Measurements from ENCODE around the gene VWA1. TPM values are rescaled to one million over a fixed set of nuclear protein-coding genes. Genes with fewer than 3 reads are reported as not detected.
A peak's percentile ranks its signal among the peaks of the same experiment; 100 is the strongest.

The VWA1 gene
- polyA plus RNA-seq, 1 of the 3 experiments (the other 2 are of a cell fraction), result 7.4 TPM

- Histone ChIP-seq H3K27me3 (ENCODE audit: insufficient read depth) (no peaks in the 10 kb centered on the region), H3K9me2 (no peaks in the 10 kb centered on the region), H3K4me2 (no peak overlapping the region), H3K4me3 (ENCODE audit: low read depth in 2 of 2, low read length in 1 of 2) (no peak overlapping the region), H2AFZ (ENCODE audit: low read depth) (no peak overlapping the region), H3K79me2 (ENCODE audit: insufficient read depth) (no peaks in the 10 kb centered on the region), H3K36me3 (replicated peaks in 1 of 2; ENCODE audit: control insufficient read depth in 1 of 2, insufficient read depth in 2 of 2, low read length in 1 of 2) (no peaks in the 10 kb centered on the region), H3K4me1 (ENCODE audit: control insufficient read depth in 1 of 2, insufficient read depth in 2 of 2, low read depth in 1 of 2, low read length in 1 of 2) (peaks cover 0 to 28% of the 10 kb centered on the region in 2 experiments; a peak in 1 of 4 replicates), H3F3A (replicated peaks; ENCODE audit: insufficient read depth) (no peaks in the 10 kb centered on the region), H3K9ac (no peak overlapping the region), H3K27ac (ENCODE audit: low read depth in 2 of 2, low read length in 1 of 2) (no peak overlapping the region), H4K20me1 (ENCODE audit: insufficient read depth) (no peaks in the 10 kb centered on the region), H3K9me3 (no peaks in the 10 kb centered on the region)
- DNase-seq, result peak; percentile 37
- TF ChIP-seq EP300 (IDR thresholded peaks at IDR 0.05; ENCODE audit: borderline replicate concordance in 1 of 2, low read depth in 1 of 2, low read length in 1 of 2), result no peak
- ChIA-PET CTCF (interaction anchor here (1.2 kb wide), 1 partner anchor 59 kb away, joined by 3 read pairs; the partner anchor contains the start of gene AURKAIP1), POLR2A (interaction anchor here (1.3 kb wide), 1 partner anchor 27 kb away, joined by 3 read pairs; the partner anchor contains the start of gene MRPL20)
- 83% methylated on average over 3 of the region's 32 CpGs for WGBS (ENCODE audit: low lambda C conversion rate)
Measured at GRCh38 chr1:1434131-1434823, 1.2 kb upstream of the VWA1 start.

GRCh38 chr1:1434824-1435105 lies 725 bp upstream of the VWA1 start:
- no peak overlapping the region for H3K27ac ChIP-seq (ENCODE audit: low read depth in 2 of 2, low read length in 1 of 2)
- no peak overlapping the region for H3K4me3 ChIP-seq (ENCODE audit: low read depth in 2 of 2, low read length in 1 of 2)
- no peak overlapping the region for H3K9ac ChIP-seq
- TF ChIP-seq ELF1 (IDR thresholded peaks at IDR 0.05) (no peak), CTCF (IDR thresholded peaks at IDR 0.05) (no peak), EP300 (IDR thresholded peaks at IDR 0.05; ENCODE audit: borderline replicate concordance in 1 of 2, low read depth in 1 of 2, low read length in 1 of 2) (no peak), EZH2phosphoT487 (IDR thresholded peaks at IDR 0.05; ENCODE audit: borderline replicate concordance, low read depth) (no peak), TEAD4 (IDR thresholded peaks at IDR 0.05; ENCODE audit: borderline replicate concordance, insufficient read depth) (no peak), RAD21 (IDR thresholded peaks at IDR 0.05; ENCODE audit: low read length) (no peak), RCOR1 (IDR thresholded peaks at IDR 0.05; ENCODE audit: low read length) (no peak), FOSL2 (IDR thresholded peaks at IDR 0.05; ENCODE audit: borderline replicate concordance, low read depth) (no peak), REST (IDR thresholded peaks at IDR 0.05; ENCODE audit: low read depth, low read length) (no peak), USF2 (IDR thresholded peaks at IDR 0.05; ENCODE audit: borderline replicate concordance, low read depth, low read length) (no peak), FOXJ3 (CRISPR knock-in tag; IDR thresholded peaks at IDR 0.05) (no peak), RFX5 (IDR thresholded peaks at IDR 0.05; ENCODE audit: low read length) (no peak)
- H3K27me3 ChIP-seq (ENCODE audit: insufficient read depth), result no peaks in the 10 kb centered on the region
- no peak overlapping the region for H2AFZ ChIP-seq (ENCODE audit: low read depth)
- no peaks in the 10 kb centered on the region for H3K9me3 ChIP-seq
- no peak overlapping the region for H3K4me2 ChIP-seq
- H3F3A ChIP-seq (replicated peaks; ENCODE audit: insufficient read depth), result no peaks in the 10 kb centered on the region
- DNase-seq, result no peak
- POLR2A ChIA-PET, result no interaction called here
- 100% methylated on average over 2 of the region's 4 CpGs for WGBS (ENCODE audit: low lambda C conversion rate)
- CTCF ChIA-PET, result interaction anchor here (1.2 kb wide), 1 partner anchor 60 kb away, joined by 3 read pairs; the partner anchor contains the start of gene AURKAIP1
- peaks cover 0 to 28% of the 10 kb centered on the region in 2 experiments; a peak in 1 of 4 replicates for H3K4me1 ChIP-seq (ENCODE audit: control insufficient read depth in 1 of 2, insufficient read depth in 2 of 2, low read depth in 1 of 2, low read length in 1 of 2)
- H3K36me3 ChIP-seq (replicated peaks in 1 of 2; ENCODE audit: control insufficient read depth in 1 of 2, insufficient read depth in 2 of 2, low read length in 1 of 2), result no peaks in the 10 kb centered on the region
- no peaks in the 10 kb centered on the region for H4K20me1 ChIP-seq (ENCODE audit: insufficient read depth)
- no peaks in the 10 kb centered on the region for H3K9me2 ChIP-seq
- no peaks in the 10 kb centered on the region for H3K79me2 ChIP-seq (ENCODE audit: insufficient read depth)
